Measurements from ENCODE around the gene NCOA7.

The NCOA7 gene

DNA sequence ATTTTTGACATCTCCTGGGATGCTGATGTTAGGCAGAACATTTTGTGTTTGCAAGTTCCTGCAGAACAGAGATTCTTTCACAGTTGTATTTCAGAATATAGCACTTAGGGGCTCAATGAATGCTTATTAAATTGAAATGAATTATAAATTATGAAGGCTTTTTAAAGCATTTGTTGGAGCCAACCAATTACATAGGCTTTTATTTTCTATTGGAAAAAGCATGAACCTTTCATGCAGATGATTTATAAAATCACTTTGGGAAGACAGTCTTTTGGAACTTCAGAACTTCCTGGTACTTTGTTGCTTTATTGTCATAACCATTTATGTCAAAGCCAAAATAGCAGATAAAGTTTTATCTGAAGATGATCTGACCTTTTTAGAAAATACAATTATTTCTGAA is 96.6 kb downstream of the NCOA7 start:
- no peak overlapping the region for H3K4me3 ChIP-seq (ENCODE audit: low read depth in 1 of 2, low read length in 1 of 2)
- no peaks in the 10 kb centered on the region for H3K9me3 ChIP-seq
- peaks cover 77% of the 10 kb centered on the region for H3K36me3 ChIP-seq
- TF ChIP-seq, protein P1, sequence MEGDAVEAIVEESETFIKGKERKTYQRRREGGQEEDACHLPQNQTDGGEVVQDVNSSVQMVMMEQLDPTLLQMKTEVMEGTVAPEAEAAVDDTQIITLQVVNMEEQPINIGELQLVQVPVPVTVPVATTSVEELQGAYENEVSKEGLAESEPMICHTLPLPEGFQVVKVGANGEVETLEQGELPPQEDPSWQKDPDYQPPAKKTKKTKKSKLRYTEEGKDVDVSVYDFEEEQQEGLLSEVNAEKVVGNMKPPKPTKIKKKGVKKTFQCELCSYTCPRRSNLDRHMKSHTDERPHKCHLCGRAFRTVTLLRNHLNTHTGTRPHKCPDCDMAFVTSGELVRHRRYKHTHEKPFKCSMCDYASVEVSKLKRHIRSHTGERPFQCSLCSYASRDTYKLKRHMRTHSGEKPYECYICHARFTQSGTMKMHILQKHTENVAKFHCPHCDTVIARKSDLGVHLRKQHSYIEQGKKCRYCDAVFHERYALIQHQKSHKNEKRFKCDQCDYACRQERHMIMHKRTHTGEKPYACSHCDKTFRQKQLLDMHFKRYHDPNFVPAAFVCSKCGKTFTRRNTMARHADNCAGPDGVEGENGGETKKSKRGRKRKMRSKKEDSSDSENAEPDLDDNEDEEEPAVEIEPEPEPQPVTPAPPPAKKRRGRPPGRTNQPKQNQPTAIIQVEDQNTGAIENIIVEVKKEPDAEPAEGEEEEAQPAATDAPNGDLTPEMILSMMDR (IDR thresholded peaks at IDR 0.05) = no peak
- H3K4me1 ChIP-seq (ENCODE audit: control insufficient read depth in 1 of 2, insufficient read depth in 1 of 2, low read depth in 1 of 2, low read length in 1 of 2) = no peaks in the 10 kb centered on the region
- no peaks in the 10 kb centered on the region for H3K27me3 ChIP-seq
- no peak overlapping the region for H3K27ac ChIP-seq

DNA sequence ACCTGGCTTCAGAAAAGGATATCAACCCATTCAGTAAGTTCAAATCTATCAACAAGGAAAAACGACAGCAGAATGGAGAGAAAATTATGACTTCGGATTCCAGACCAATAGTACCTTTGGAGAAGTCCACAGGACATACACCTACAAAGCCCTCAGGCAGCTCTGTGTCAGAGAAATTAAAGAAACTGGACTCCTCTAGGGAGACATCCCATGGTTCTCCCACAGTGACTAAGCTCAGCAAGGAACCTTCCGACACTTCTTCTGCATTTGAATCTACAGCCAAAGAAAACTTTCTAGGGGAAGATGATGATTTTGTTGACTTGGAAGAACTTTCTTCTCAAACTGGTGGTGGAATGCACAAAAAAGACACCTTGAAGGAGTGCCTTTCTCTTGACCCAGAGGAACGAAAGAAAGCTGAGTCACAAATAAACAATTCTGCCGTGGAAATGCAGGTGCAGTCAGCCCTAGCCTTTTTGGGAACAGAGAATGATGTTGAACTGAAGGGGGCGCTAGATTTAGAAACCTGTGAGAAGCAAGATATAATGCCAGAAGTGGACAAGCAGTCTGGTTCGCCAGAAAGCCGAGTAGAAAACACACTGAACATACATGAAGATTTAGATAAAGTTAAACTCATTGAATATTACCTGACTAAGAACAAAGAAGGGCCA is 98.4 kb downstream of the NCOA7 start:
- H3K36me3 ChIP-seq = peaks cover 80% of the 10 kb centered on the region
- H3K27me3 ChIP-seq = no peaks in the 10 kb centered on the region
- no peak overlapping the region for H3K4me3 ChIP-seq (ENCODE audit: low read depth in 1 of 2, low read length in 1 of 2)
- H3K4me1 ChIP-seq (ENCODE audit: control insufficient read depth in 1 of 2, insufficient read depth in 1 of 2, low read depth in 1 of 2, low read length in 1 of 2) = no peaks in the 10 kb centered on the region
- H3K9me3 ChIP-seq = no peaks in the 10 kb centered on the region
- TF ChIP-seq, protein P1 (IDR thresholded peaks at IDR 0.05) = peak; percentile 25
- no peak overlapping the region for H3K27ac ChIP-seq

DNA sequence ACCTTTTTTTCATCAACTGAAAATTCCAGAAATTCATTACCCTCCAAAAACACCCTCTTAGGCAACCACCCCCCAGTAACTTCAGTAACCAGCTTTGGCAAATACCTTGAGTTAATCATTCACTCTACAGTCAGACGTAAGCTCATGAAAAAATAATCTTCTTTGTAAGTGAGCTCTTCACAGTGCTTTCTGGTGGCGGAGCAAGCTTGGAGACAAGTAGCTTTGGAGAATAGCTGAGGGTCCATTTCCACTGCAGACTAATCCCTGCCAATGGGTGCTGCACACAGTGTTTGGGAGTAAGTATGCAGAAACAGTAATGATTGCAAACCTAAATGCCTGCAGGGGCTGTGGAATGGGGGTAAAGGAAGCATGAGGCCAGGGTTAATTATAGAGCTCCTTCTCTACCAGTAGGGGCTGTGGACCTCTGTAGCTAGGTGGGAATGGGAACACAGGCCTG is 109.0 kb downstream of the NCOA7 start:
- Histone ChIP-seq H3K27ac (no peak overlapping the region), H3K9me3 (no peaks in the 10 kb centered on the region), H3K4me1 (ENCODE audit: control insufficient read depth in 1 of 2, insufficient read depth in 1 of 2, low read depth in 1 of 2, low read length in 1 of 2) (peaks cover 7 to 10% of the 10 kb centered on the region in 2 experiments), H3K36me3 (peaks cover 52% of the 10 kb centered on the region), H3K27me3 (no peaks in the 10 kb centered on the region), H3K4me3 (ENCODE audit: low read depth in 1 of 2, low read length in 1 of 2) (no peak overlapping the region)
- TF ChIP-seq, protein P1 (IDR thresholded peaks at IDR 0.05) = no peak

DNA sequence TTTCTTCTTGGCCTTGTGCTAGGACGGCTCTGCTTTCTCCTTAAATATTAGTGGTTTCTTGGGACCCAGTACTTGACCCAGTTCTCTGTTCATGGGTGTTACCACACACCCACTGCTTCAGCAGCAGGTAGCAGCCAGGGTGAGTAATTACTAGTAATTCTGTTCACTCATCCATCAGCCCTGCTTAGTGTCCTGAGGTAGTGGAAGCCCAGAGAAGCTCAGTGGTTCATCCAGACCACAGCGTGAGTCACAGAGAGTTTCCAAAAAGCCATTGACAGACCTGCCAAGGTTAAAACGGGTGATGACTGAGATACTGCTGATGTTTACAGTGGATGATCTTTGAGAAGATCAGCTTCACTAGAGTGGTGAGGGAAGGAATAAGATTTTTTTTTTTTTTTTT is 114.1 kb downstream of the NCOA7 start:
- TF ChIP-seq, protein P1 (IDR thresholded peaks at IDR 0.05) = no peak
- Histone ChIP-seq H3K4me3 (ENCODE audit: low read depth in 1 of 2, low read length in 1 of 2) (no peak overlapping the region), H3K36me3 (peaks cover 62% of the 10 kb centered on the region), H3K4me1 (ENCODE audit: control insufficient read depth in 1 of 2, insufficient read depth in 1 of 2, low read depth in 1 of 2, low read length in 1 of 2) (peaks cover 4 to 11% of the 10 kb centered on the region in 2 experiments), H3K27ac (no peak overlapping the region), H3K27me3 (no peaks in the 10 kb centered on the region), H3K9me3 (no peaks in the 10 kb centered on the region)

DNA sequence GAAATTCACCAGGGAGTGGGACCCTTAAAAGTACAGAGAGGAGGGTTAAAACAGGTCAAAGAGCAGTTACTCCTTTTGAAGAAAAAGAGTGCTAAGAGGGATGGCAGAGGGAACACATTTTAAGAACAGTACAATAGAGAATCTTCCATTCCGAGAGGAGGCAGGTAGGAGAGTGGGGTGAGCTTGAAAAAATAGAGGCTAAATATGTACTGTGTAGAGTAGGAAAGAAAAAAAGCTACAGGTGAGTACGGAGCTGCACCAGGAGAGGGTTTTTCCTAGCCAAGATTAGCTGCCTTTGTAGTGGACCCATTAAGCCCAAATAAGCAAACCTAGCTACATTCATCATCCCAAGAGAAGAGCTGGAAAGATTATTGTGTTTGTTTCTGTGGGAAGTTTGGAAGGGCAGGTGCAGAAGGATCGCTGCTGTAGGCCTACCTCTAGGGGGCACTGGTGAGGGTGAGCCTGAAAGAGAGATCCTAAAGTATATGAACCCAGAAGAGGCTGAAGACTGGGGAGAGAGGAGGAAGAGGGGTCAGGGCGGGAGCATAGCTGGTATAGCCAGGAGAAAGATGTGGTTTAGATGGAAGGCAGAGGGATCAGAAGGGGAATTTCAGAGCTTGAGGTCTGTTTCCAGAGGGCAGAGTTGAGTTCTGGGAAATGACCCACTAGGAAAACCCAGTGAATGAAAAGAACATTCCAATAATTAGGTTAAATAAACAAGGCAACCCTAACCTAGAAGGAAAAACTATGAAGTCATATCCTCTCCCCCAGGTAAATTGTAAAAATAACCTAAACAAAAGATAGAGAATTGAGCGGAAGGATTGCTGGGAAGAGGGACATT is 115.6 kb downstream of the NCOA7 start:
- no peaks in the 10 kb centered on the region for H3K27me3 ChIP-seq
- no peak overlapping the region for H3K4me3 ChIP-seq (ENCODE audit: low read depth in 1 of 2, low read length in 1 of 2)
- H3K27ac ChIP-seq = no peak overlapping the region
- no peaks in the 10 kb centered on the region for H3K9me3 ChIP-seq
- peaks cover 57% of the 10 kb centered on the region for H3K36me3 ChIP-seq
- peaks cover 10 to 22% of the 10 kb centered on the region in 2 experiments for H3K4me1 ChIP-seq (ENCODE audit: control insufficient read depth in 1 of 2, insufficient read depth in 1 of 2, low read depth in 1 of 2, low read length in 1 of 2)
- TF ChIP-seq, protein P1 (IDR thresholded peaks at IDR 0.05) = peak; percentile 32

All from neutrophil (primary cell).